Endothelial cell of umbilical vein (primary cell): ENCODE results near the gene ACP2. TPM values are rescaled to one million over a fixed set of nuclear protein-coding genes. Genes with fewer than 3 reads are reported as not detected.

Experiments used
- BruUV-seq: library from RNA; stranded (reverse); fragments of 400-500 nt; replicated peaks from 2 replicates; lab custom pipeline; 2021; lab: Mats Ljungman, UMichigan
- CTCF ChIA-PET: fragments of 300-600, 350-600 bp; sonication (Branson Sonifier 250); formaldehyde crosslinking; loops from one replicate; lab custom pipeline; 2021; ENCODE audit warnings: antibody characterized with exemption, inconsistent platforms; lab: Charles Lee
- POLR2A ChIA-PET: fragments of 300-600, 350-600 bp; sonication (Branson Sonifier 250); formaldehyde crosslinking; loops from one replicate; lab custom pipeline; 2021; ENCODE audit warnings: antibody characterized with exemption, inconsistent platforms; lab: Charles Lee
- DNase-seq: peaks from one replicate; pipeline ENCODE4 v3.0.0-alpha.2; 2011; ENCODE audit warnings: low read depth, low spot score
- FAIRE-seq: peaks from 2 replicates; lab custom pipeline; 2011; peaks lifted over from hg19 to GRCh38; lab: Jason Lieb, UNC
- H2AFZ ChIP-seq: 2 replicates; pipeline ENCODE4 v1.6.0; 2012; ENCODE audit warnings: low read depth, low read length, control low read depth, inconsistent platforms
- H3K27ac ChIP-seq: 2 replicates; pipeline ENCODE4 v1.5.1; 2011; ENCODE audit warnings: low read depth, mild to moderate bottlenecking, control low read depth, low read length, moderate library complexity; ENCODE audit not compliant: insufficient read depth
- H3K27me3 ChIP-seq, 2 experiments: 2 replicates each; pipeline versions ENCODE4 v1.6.0 to v1.6.1; 2011; ENCODE audit warnings: low read length in 2 of 2, mixed read lengths in 1 of 2; ENCODE audit not compliant: control insufficient read depth in 2 of 2, insufficient read depth in 2 of 2
- H3K36me3 ChIP-seq, 2 experiments: 2 replicates in 1 of 2; 3 replicates in 1 of 2; pipeline ENCODE4 v1.5.1; 2011; ENCODE audit warnings: low read length in 2 of 2, mild to moderate bottlenecking in 1 of 2, moderate library complexity in 1 of 2; ENCODE audit not compliant: control insufficient read depth in 2 of 2, insufficient read depth in 2 of 2; ENCODE audit errors: extremely low read depth in 1 of 2
- H3K4me1 ChIP-seq: 3 replicates; pipeline ENCODE4 v1.5.1; 2011; ENCODE audit warnings: mild to moderate bottlenecking, low read length; ENCODE audit not compliant: control insufficient read depth, insufficient read depth; ENCODE audit errors: extremely low read depth
- H3K4me2 ChIP-seq: 2 replicates; pipeline ENCODE4 v1.6.1; 2011; ENCODE audit warnings: low read length, control low read depth, mixed read lengths; ENCODE audit not compliant: insufficient read depth
- H3K4me3 ChIP-seq, 3 experiments: fragments of 200-600 bp in 1 of 3; sonication (generic), shearing (Covaris generic) in 1 of 3; replicated peaks in 1 of 3; 2 replicates each; pipeline ENCODE4 v1.5.1; 2011 to 2016; ENCODE audit warnings: control low read depth in 3 of 3, low read length in 3 of 3, mild to moderate bottlenecking in 2 of 3, inconsistent platforms in 1 of 3, low read depth in 1 of 3, moderate library complexity in 1 of 3; ENCODE audit not compliant: insufficient read depth in 1 of 3
- H3K79me2 ChIP-seq: 2 replicates; pipeline ENCODE4 v1.6.0; 2012; ENCODE audit warnings: low read length, inconsistent platforms; ENCODE audit not compliant: control insufficient read depth, insufficient read depth
- H3K9ac ChIP-seq: replicated peaks from 2 replicates; pipeline ENCODE3; 2011; ENCODE audit warnings: low read length, control low read depth; ENCODE audit not compliant: insufficient read depth; ENCODE audit errors: extremely low read depth
- H3K9me1 ChIP-seq: replicated peaks from 3 replicates; pipeline ENCODE4 v1.6.0; 2011; ENCODE audit warnings: mild to moderate bottlenecking, low read length; ENCODE audit not compliant: control insufficient read depth, insufficient read depth; ENCODE audit errors: extremely low read depth
- H3K9me3 ChIP-seq: replicated peaks from 2 replicates; pipeline ENCODE4 v1.5.1; 2012; ENCODE audit warnings: low read length, inconsistent platforms; ENCODE audit not compliant: control insufficient read depth, insufficient read depth
- H4K20me1 ChIP-seq: replicated peaks from 2 replicates; pipeline ENCODE3; 2011; ENCODE audit warnings: mild to moderate bottlenecking, low read length; ENCODE audit not compliant: control insufficient read depth, insufficient read depth; ENCODE audit errors: extremely low read depth
- CTCF ChIP-seq, 2 donors: IDR thresholded peaks; 1 replicate in 1 of 2; 2 replicates in 1 of 2; pipeline ENCODE4 v1.5.1; 2011; ENCODE audit warnings: low read length in 2 of 2, mild to moderate bottlenecking in 2 of 2, moderate library complexity in 2 of 2, control low read depth in 1 of 2, inconsistent platforms in 1 of 2, low read depth in 1 of 2; ENCODE audit not compliant: insufficient read depth in 1 of 2; ENCODE audit errors: extremely low read depth in 1 of 2
- EZH2 ChIP-seq: IDR thresholded peaks from 2 replicates; pipeline ENCODE4 v1.6.1; 2012; ENCODE audit warnings: borderline replicate concordance, low read depth, mild to moderate bottlenecking, moderate library complexity, low read length, inconsistent platforms; ENCODE audit not compliant: severe bottlenecking
- FOS ChIP-seq: IDR thresholded peaks from 2 replicates; pipeline ENCODE4 v1.6.1; 2011; ENCODE audit warnings: mild to moderate bottlenecking, low read length, moderate library complexity, borderline replicate concordance; ENCODE audit not compliant: insufficient read depth
- GATA2 ChIP-seq: IDR thresholded peaks from 2 replicates; pipeline ENCODE4 v1.7.0; 2011; ENCODE audit warnings: low read depth, mild to moderate bottlenecking, moderate library complexity, mixed read lengths, low read length; ENCODE audit not compliant: insufficient read length, insufficient read depth
- JUN ChIP-seq: IDR thresholded peaks from 2 replicates; pipeline ENCODE4 v1.6.1; 2011; ENCODE audit warnings: borderline replicate concordance, low read depth; ENCODE audit not compliant: insufficient read length, insufficient read depth
- MAX ChIP-seq: IDR thresholded peaks from 2 replicates; pipeline ENCODE4 v1.6.1; 2011; ENCODE audit not compliant: insufficient read depth, insufficient read length
- MYC ChIP-seq: IDR thresholded peaks from one replicate; pipeline ENCODE4 v1.6.1; 2011; ENCODE audit warnings: mild to moderate bottlenecking, low read depth, low read length
- POLR2A ChIP-seq: IDR thresholded peaks from 2 replicates; pipeline ENCODE4 v1.6.1; 2012; ENCODE audit warnings: low read depth, mild to moderate bottlenecking, control low read depth, low read length
- POLR2AphosphoS5 ChIP-seq: IDR thresholded peaks from 2 replicates; pipeline ENCODE4 v1.6.1; 2012; ENCODE audit warnings: low read depth, mild to moderate bottlenecking, control low read depth, low read length, moderate library complexity; ENCODE audit not compliant: insufficient read depth
- dilution Hi-C: fragments of 300-500 bp; cut with MboI; formaldehyde crosslinking; loops from one replicate; pipeline ENCODE4 v1.15.0; 2019; ENCODE audit warnings: low sequenced_read_pairs; ENCODE audit not compliant: extremely low pct_ligation_motif_present
- intact Hi-C: fragments of 100-400 bp; cut with micrococcal nuclease; formaldehyde crosslinking; loops from one replicate; pipeline ENCODE4 v1.10.0; 2022
- polyA plus RNA-seq, 4 experiments: library from polyadenylated mRNA; depleted of rRNA in 3 of 4; stranded (reverse) in 3 of 4; unstranded in 1 of 4; fragments of >200 nt; gene quantifications; 2 replicates each; pipeline versions ENCODE4 v1.2.1 to v1.2.3, GENCODE V29; 2011 to 2012; ENCODE audit warnings: missing spikeins in 1 of 4
- total RNA-seq: library from RNA; stranded (reverse); gene quantifications from 2 replicates; pipeline ENCODE4 v1.2.3, GENCODE V29; 2021

ACP2 gene
- total and polyA plus RNA-seq, 2 donors (not counting 3 experiments of a cell fraction or from before 2014, with no cell fraction given), result 35.6 to 49.2 TPM

- dilution Hi-C loops, result no loop called here
- ChIA-PET POLR2A (no interaction called here), CTCF (interaction anchor here (1.2 to 1.9 kb wide), 3 partner anchors 8 to 74 kb away, joined by 4 to 6 read pairs (median 4); partner anchors contain the start of gene NR1H3)
- no peak for DNase-seq
- H3K4me3 ChIP-seq, result no peak overlapping the region
- no peaks in the 10 kb centered on the region for H3K27me3 ChIP-seq
- H3K9ac ChIP-seq, result no peak overlapping the region
- H2AFZ ChIP-seq, result no peak overlapping the region
- no peak for FAIRE-seq
- H3K36me3 ChIP-seq, result peaks cover 32 to 59% of the 10 kb centered on the region in 2 experiments
- no peaks in the 10 kb centered on the region for H3K4me1 ChIP-seq
- H3K9me1 ChIP-seq, result no peaks in the 10 kb centered on the region
- no peak overlapping the region for H3K27ac ChIP-seq
- H3K79me2 ChIP-seq, result no peaks in the 10 kb centered on the region
- TF ChIP-seq POLR2A (no peak), EZH2 (no peak), CTCF (IDR thresholded peaks at IDR 0.05; ENCODE audit: extremely low read depth in 1 of 2, insufficient read depth in 1 of 2, low read depth in 1 of 2, low read length in 2 of 2) (no peak), GATA2 (no peak), POLR2AphosphoS5 (no peak), MAX (no peak), MYC (no peak), JUN (no peak), FOS (no peak)
- no peaks in the 10 kb centered on the region for H3K9me3 ChIP-seq
- no peak overlapping the region for H3K4me2 ChIP-seq
- BruUV-seq, result no TSS peak
- intact Hi-C loops, result no loop called here
- no peaks in the 10 kb centered on the region for H4K20me1 ChIP-seq
Measured at GRCh38 chr11:47280860-47281259, 32.2 kb upstream of the ACP2 start.
